Posterior cingulate gyrus (tissue), 11 donors: ENCODE measurements around the gene TBCD.
"Not testable (repeated sequence)": the region's sequence is repeated elsewhere in the genome, so short reads cannot be mapped to it uniquely, and the experiment has no call there.

Experiments used
- DNase-seq, 10 donors: peaks; one replicate each; pipeline versions ENCODE4 v3.0.0 to v3.0.0-alpha.2; 2020 to 2021; ENCODE audit warnings: mixed read lengths in 3 of 10
- intact Hi-C: fragments of 100-400 bp; cut with DNase I; formaldehyde crosslinking; loops from one replicate; pipeline ENCODE4 v1.15.1; 2023

Gene TBCD

GRCh38 chr17:82753201-82753464 is 1.3 kb downstream of the TBCD start:
- peak in 2 of 10 donors; percentile 32 to 34 for DNase-seq
- intact Hi-C loops = no loop called here

GRCh38 chr17:82754297-82755208 is 2.7 kb downstream of the TBCD start:
- intact Hi-C loops = no loop called here

GRCh38 chr17:82756166-82756565 is 4.3 kb downstream of the TBCD start:
- intact Hi-C loops = no loop called here
- DNase-seq = peak in 2 of 10 donors; percentile 10 to 12

More at GRCh38 chr17:82754297-82755208, 2.7 kb downstream of the TBCD start:
- peak in 2 of 10 donors; percentile 83 to 89 for DNase-seq

GRCh38 chr17:82765371-82765770 is 13.5 kb downstream of the TBCD start:
- intact Hi-C loops = no loop called here
- DNase-seq = peak in 3 of 10 donors; percentile 13 to 83 (median 45)

GRCh38 chr17:82767041-82767754 is 15.3 kb downstream of the TBCD start:
- intact Hi-C loops = loop anchor here (1.0 kb wide), 1 partner anchor 99 kb away; no protein-coding TSS in a partner anchor
- DNase-seq = peak in 8 of 10 donors; percentile 48 to 91 (median 72)

GRCh38 chr17:82769041-82769440 is 17.2 kb downstream of the TBCD start:
- intact Hi-C loops = no loop called here
- DNase-seq = peak in 1 of 10 donors; percentile 69

GRCh38 chr17:82772026-82772425 is 20.2 kb downstream of the TBCD start:
- peak in 1 of 10 donors; percentile 39 for DNase-seq
- intact Hi-C loops = no loop called here

- intact Hi-C loops = not testable (repeated sequence)
- peak in 2 of 10 donors; percentile 37 to 46 for DNase-seq
Observed at GRCh38 chr17:82774456-82774855, 22.6 kb downstream of the TBCD start.

GRCh38 chr17:82775001-82775823 is 23.3 kb downstream of the TBCD start:
- intact Hi-C loops = no loop called here
- DNase-seq = peak; percentile 49 to 96 (median 74)

- peak in 2 of 10 donors; percentile 40 to 47 for DNase-seq
- intact Hi-C loops = no loop called here
Observed at GRCh38 chr17:82776454-82776853, 24.6 kb downstream of the TBCD start.

- intact Hi-C loops = not testable (repeated sequence)
- peak in 3 of 10 donors; percentile 31 to 85 (median 75) for DNase-seq
Observed at GRCh38 chr17:82777778-82778375, 26.0 kb downstream of the TBCD start.

GRCh38 chr17:82779541-82779940 is 27.7 kb downstream of the TBCD start:
- intact Hi-C loops = no loop called here
- peak in 2 of 10 donors; percentile 52 to 75 for DNase-seq

- intact Hi-C loops = loop anchor here (5.0 kb wide), 1 partner anchor 132 kb away; no protein-coding TSS in a partner anchor
- peak in 2 of 10 donors; percentile 17 to 61 for DNase-seq
Observed at GRCh38 chr17:82780195-82780594, 28.3 kb downstream of the TBCD start.

GRCh38 chr17:82780971-82781893 is 29.4 kb downstream of the TBCD start:
- peak in 1 of 10 donors; percentile 72 for DNase-seq
- intact Hi-C loops = loop anchor here (5.0 kb wide), 1 partner anchor 131 kb away; no protein-coding TSS in a partner anchor

- intact Hi-C loops = loop anchor here (5.0 kb wide), 1 partner anchor 130 kb away; no protein-coding TSS in a partner anchor
- DNase-seq = peak; percentile 61 to 97 (median 83)
Observed at GRCh38 chr17:82781894-82782274, 30.0 kb downstream of the TBCD start.

GRCh38 chr17:82782657-82783207 is 30.9 kb downstream of the TBCD start:
- peak in 1 of 10 donors; percentile 81 for DNase-seq
- intact Hi-C loops = loop anchor here (5.0 kb wide), 1 partner anchor 130 kb away; no protein-coding TSS in a partner anchor

- peak in 3 of 10 donors; percentile 18 to 90 (median 33) for DNase-seq
- intact Hi-C loops = loop anchor here (5.0 kb wide), 1 partner anchor 129 kb away; no protein-coding TSS in a partner anchor
Observed at GRCh38 chr17:82783498-82783897, 31.6 kb downstream of the TBCD start.

GRCh38 chr17:82785581-82785980 is 33.7 kb downstream of the TBCD start:
- intact Hi-C loops = not testable (repeated sequence)
- peak in 1 of 10 donors; percentile 10 for DNase-seq
